A549 (cell line): ENCODE measurements around the gene SPIB. TPM values are rescaled to one million over a fixed set of nuclear protein-coding genes. Genes with fewer than 3 reads are reported as not detected.
"Not testable (repeated sequence)": the region's sequence is repeated elsewhere in the genome, so short reads cannot be mapped to it uniquely, and the experiment has no call there.

Experiments
- ATAC-seq, 2 experiments: fragments of 200-7000 bp in 1 of 2; fragments of >200 bp in 1 of 2; cut with Nextera tagmentation in 1 of 2; cut with Tn5 transposase in 1 of 2; 3 replicates each; pipeline versions ENCODE4 v1.8.0 to v1.9.1; 2018 to 2020; ENCODE audit warnings: mild to moderate bottlenecking in 1 of 2, moderate library complexity in 1 of 2
- CTCF ChIA-PET: fragments of 300-600 bp; sonication (Branson Sonifier 250); formaldehyde crosslinking; extraction: SDS; loops from one replicate; lab custom pipeline; 2021; ENCODE audit warnings: antibody characterized with exemption, inconsistent platforms; lab: Yijun Ruan, JAX
- POLR2A ChIA-PET: fragments of 350-600 bp; formaldehyde crosslinking; extraction: SDS; loops from one replicate; lab custom pipeline; 2021; ENCODE audit warnings: antibody characterized with exemption, inconsistent platforms; lab: Yijun Ruan, JAX
- DNase-seq, 2 experiments: peaks; one replicate each; pipeline versions ENCODE4 v3.0.0 to v3.0.0-alpha.2; 2011 to 2016; ENCODE audit warnings: low read depth in 1 of 2, low spot score in 1 of 2
- FAIRE-seq: peaks from 2 replicates; lab custom pipeline; 2011; peaks lifted over from hg19 to GRCh38; lab: Jason Lieb, UNC
- H3K27ac ChIP-seq, 2 experiments: fragments of >200 bp; sonication (Bioruptor Twin); formaldehyde crosslinking; 3 replicates each; pipeline ENCODE4 v1.5.1; 2016 to 2017
- H3K4me1 ChIP-seq: fragments of >200 bp; sonication (Bioruptor Twin); formaldehyde crosslinking; 3 replicates; pipeline ENCODE4 v1.6.1; 2016
- H3K4me2 ChIP-seq: fragments of >200 bp; sonication (Bioruptor Twin); formaldehyde crosslinking; 3 replicates; pipeline ENCODE4 v1.6.1; 2016
- H3K4me3 ChIP-seq: fragments of >200 bp; sonication (Bioruptor Twin); formaldehyde crosslinking; 3 replicates; pipeline ENCODE4 v1.5.1; 2016
- H3K9me3 ChIP-seq: fragments of >200 bp; sonication (Bioruptor Twin); formaldehyde crosslinking; 3 replicates; pipeline ENCODE4 v1.6.1; 2016
- CEBPB ChIP-seq, 2 experiments: fragments of >200 bp in 1 of 2; sonication (Bioruptor Twin) in 1 of 2; formaldehyde crosslinking in 1 of 2; IDR thresholded peaks; 2 replicates each; pipeline ENCODE4 v1.6.1; 2012 to 2016
- EHF ChIP-seq: fragments of 250-450 bp; sonication (Bioruptor Pico); IDR thresholded peaks from 2 replicates; pipeline ENCODE4 v1.5.0; 2020; ENCODE audit warnings: mild to moderate bottlenecking
- EHMT2 ChIP-seq: fragments of 200-600 bp; sonication (generic); IDR thresholded peaks from 2 replicates; pipeline ENCODE4 v1.6.1; 2016; ENCODE audit warnings: antibody characterized with exemption, low read depth, mild to moderate bottlenecking, moderate library complexity
- EP300 ChIP-seq, 2 experiments: fragments of >200 bp; sonication (Bioruptor Twin); formaldehyde crosslinking; IDR thresholded peaks; 2 replicates in 1 of 2; 3 replicates in 1 of 2; pipeline ENCODE4 v1.6.1; 2016 to 2017
- FOSL2 ChIP-seq, 2 experiments: fragments of 450-650 bp in 1 of 2; fragments of >200 bp in 1 of 2; sonication (Bioruptor Twin) in 1 of 2; formaldehyde crosslinking; IDR thresholded peaks; 2 replicates each; pipeline versions ENCODE4 v1.5.0 to v1.6.1; 2016 to 2020; ENCODE audit warnings: mild to moderate bottlenecking in 1 of 2, moderate library complexity in 1 of 2
- HDAC2 ChIP-seq: fragments of 200-600 bp; sonication (generic); IDR thresholded peaks from 2 replicates; pipeline ENCODE4 v1.6.1; 2016
- JUN ChIP-seq, 2 experiments: fragments of >200 bp; sonication (Bioruptor Twin); formaldehyde crosslinking; IDR thresholded peaks; 2 replicates in 1 of 2; 3 replicates in 1 of 2; pipeline ENCODE4 v1.6.1; 2016 to 2017
- MAZ ChIP-seq: fragments of 150-350 bp; IDR thresholded peaks from 2 replicates; pipeline ENCODE4 v1.6.1; 2014; ENCODE audit warnings: antibody characterized with exemption, low read depth, low read length, borderline replicate concordance
- RARB ChIP-seq: fragments of 250-450 bp; sonication (Bioruptor Pico); IDR thresholded peaks from 2 replicates; pipeline ENCODE4 v1.8.0; 2021; ENCODE audit warnings: mild to moderate bottlenecking, moderate library complexity
- ZC3H11A ChIP-seq: fragments of 450-650 bp; IDR thresholded peaks from 2 replicates; pipeline ENCODE4 v1.6.1; 2014; ENCODE audit warnings: antibody characterized with exemption, mild to moderate bottlenecking
- WGBS: methylation state at CpG from one replicate; pipeline ENCODE4 v1.1.6; 2017; ENCODE audit errors: missing lambda C conversion rate; 5-methylcytosine and 5-hydroxymethylcytosine counted together
- polyA plus RNA-seq, 4 experiments: library from polyadenylated mRNA; depleted of rRNA in 3 of 4; stranded (reverse); fragments of >200 nt; fragmentation: RNase III in 1 of 4; extraction: RNeasy Plus Mini Kit Qiagen cat#74134 plus additional on column Dnase treatment in 1 of 4; gene quantifications; 2 replicates in 3 of 4; 3 replicates in 1 of 4; pipeline ENCODE4 v1.2.3, GENCODE V29; 2011 to 2017
- TF ChIP-seq, protein P1 (sequence below): fragments of 250-450 bp; sonication (Bioruptor Pico); IDR thresholded peaks from 2 replicates; pipeline ENCODE4 v1.5.0; 2021; ENCODE audit warnings: mild to moderate bottlenecking, moderate library complexity, borderline replicate concordance
- TF ChIP-seq, protein P2 (sequence below): fragments of >200 bp; sonication (Bioruptor Twin); formaldehyde crosslinking; IDR thresholded peaks from 3 replicates; pipeline ENCODE4 v1.6.1; 2016
- TF ChIP-seq, protein P3 (sequence below): fragments of 200-600 bp; sonication (generic); IDR thresholded peaks from 2 replicates; pipeline ENCODE4 v1.6.1; 2016; ENCODE audit warnings: antibody characterized with exemption, mild to moderate bottlenecking, moderate library complexity

Gene SPIB
- polyA plus RNA-seq, 2 of the 4 experiments (the other 2 are of a cell fraction) = 0.03 TPM; not detected in 1

DNA sequence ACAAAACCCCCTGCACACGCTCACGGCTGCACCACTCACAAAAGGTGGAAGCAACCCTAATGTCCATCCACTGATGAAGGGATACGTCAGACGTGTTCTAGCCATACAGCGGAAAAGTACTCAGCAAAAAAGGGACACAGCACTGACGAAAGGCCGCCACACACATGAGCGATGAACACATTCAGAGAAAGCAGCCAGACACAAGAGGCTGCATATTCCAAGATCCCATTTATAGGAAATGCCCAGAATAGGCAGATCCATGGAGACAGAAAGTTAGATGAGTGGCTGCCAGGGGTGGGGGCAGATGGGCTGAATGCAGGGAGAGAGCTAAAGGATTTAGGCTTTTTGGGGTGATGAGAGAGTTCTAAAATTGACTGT is 30.9 kb upstream of the SPIB start:
- ATAC-seq = no peak
- TF ChIP-seq EHF (no peak), ZC3H11A (no peak), RARB (CRISPR knock-in tag) (no peak), MAZ (no peak), EP300 (IDR thresholded peaks at IDR 0.05) (no peak), JUN (IDR thresholded peaks at IDR 0.05) (no peak), EHMT2 (no peak), HDAC2 (no peak), CEBPB (IDR thresholded peaks at IDR 0.05) (no peak), FOSL2 (IDR thresholded peaks at IDR 0.05) (no peak), FOSL2 (CRISPR knock-in tag; IDR thresholded peaks at IDR 0.05) (no peak)
- TF ChIP-seq, protein P1, sequence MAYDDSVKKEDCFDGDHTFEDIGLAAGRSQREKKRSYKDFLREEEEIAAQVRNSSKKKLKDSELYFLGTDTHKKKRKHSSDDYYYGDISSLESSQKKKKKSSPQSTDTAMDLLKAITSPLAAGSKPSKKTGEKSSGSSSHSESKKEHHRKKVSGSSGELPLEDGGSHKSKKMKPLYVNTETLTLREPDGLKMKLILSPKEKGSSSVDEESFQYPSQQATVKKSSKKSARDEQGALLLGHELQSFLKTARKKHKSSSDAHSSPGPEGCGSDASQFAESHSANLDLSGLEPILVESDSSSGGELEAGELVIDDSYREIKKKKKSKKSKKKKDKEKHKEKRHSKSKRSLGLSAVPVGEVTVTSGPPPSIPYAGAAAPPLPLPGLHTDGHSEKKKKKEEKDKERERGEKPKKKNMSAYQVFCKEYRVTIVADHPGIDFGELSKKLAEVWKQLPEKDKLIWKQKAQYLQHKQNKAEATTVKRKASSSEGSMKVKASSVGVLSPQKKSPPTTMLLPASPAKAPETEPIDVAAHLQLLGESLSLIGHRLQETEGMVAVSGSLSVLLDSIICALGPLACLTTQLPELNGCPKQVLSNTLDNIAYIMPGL (CRISPR knock-in tag) = no peak
- TF ChIP-seq, protein P2, sequence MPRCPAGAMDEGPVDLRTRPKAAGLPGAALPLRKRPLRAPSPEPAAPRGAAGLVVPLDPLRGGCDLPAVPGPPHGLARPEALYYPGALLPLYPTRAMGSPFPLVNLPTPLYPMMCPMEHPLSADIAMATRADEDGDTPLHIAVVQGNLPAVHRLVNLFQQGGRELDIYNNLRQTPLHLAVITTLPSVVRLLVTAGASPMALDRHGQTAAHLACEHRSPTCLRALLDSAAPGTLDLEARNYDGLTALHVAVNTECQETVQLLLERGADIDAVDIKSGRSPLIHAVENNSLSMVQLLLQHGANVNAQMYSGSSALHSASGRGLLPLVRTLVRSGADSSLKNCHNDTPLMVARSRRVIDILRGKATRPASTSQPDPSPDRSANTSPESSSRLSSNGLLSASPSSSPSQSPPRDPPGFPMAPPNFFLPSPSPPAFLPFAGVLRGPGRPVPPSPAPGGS = no peak
- TF ChIP-seq, protein P3, sequence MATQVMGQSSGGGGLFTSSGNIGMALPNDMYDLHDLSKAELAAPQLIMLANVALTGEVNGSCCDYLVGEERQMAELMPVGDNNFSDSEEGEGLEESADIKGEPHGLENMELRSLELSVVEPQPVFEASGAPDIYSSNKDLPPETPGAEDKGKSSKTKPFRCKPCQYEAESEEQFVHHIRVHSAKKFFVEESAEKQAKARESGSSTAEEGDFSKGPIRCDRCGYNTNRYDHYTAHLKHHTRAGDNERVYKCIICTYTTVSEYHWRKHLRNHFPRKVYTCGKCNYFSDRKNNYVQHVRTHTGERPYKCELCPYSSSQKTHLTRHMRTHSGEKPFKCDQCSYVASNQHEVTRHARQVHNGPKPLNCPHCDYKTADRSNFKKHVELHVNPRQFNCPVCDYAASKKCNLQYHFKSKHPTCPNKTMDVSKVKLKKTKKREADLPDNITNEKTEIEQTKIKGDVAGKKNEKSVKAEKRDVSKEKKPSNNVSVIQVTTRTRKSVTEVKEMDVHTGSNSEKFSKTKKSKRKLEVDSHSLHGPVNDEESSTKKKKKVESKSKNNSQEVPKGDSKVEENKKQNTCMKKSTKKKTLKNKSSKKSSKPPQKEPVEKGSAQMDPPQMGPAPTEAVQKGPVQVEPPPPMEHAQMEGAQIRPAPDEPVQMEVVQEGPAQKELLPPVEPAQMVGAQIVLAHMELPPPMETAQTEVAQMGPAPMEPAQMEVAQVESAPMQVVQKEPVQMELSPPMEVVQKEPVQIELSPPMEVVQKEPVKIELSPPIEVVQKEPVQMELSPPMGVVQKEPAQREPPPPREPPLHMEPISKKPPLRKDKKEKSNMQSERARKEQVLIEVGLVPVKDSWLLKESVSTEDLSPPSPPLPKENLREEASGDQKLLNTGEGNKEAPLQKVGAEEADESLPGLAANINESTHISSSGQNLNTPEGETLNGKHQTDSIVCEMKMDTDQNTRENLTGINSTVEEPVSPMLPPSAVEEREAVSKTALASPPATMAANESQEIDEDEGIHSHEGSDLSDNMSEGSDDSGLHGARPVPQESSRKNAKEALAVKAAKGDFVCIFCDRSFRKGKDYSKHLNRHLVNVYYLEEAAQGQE = no peak
- Histone ChIP-seq H3K9me3 (no peaks in the 10 kb centered on the region), H3K4me1 (peaks cover 15% of the 10 kb centered on the region), H3K4me2 (no peak overlapping the region), H3K27ac (no peak overlapping the region), H3K4me3 (no peak overlapping the region)
- 96% methylated on average over 8 of the region's 8 CpGs for WGBS
- POLR2A ChIA-PET = no interaction called here
- FAIRE-seq = no peak
- DNase-seq = no peak
- CTCF ChIA-PET = interaction anchor here (0.8 to 2.7 kb wide), 4 partner anchors 17 to 92 kb away, joined by 3 to 9 read pairs (median 4); no protein-coding TSS in a partner anchor

DNA sequence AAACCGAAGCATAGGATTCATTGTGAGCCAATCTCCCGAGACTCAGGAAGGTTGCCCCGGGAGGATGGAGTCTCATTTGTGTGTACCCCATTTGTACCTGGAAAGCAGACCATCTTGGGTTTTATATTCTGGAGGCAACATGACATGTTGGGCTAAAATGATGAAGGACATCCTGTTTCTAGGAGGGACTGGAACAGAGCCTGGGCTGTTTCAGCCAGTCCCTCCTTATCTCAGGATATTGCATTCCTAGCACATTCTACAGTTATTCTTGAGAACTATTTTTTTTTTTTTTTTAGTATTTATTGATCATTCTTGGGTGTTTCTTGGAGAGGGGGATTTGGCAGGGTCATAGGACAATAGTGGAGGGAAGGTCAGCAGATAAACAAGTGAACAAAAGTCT is 28.4 kb upstream of the SPIB start:
- H3K27ac ChIP-seq, FAIRE-seq: not testable (repeated sequence)
- POLR2A ChIA-PET = interaction anchor here (0.7 kb wide), 1 partner anchor 36 kb away, joined by 3 read pairs; no protein-coding TSS in a partner anchor

DNA sequence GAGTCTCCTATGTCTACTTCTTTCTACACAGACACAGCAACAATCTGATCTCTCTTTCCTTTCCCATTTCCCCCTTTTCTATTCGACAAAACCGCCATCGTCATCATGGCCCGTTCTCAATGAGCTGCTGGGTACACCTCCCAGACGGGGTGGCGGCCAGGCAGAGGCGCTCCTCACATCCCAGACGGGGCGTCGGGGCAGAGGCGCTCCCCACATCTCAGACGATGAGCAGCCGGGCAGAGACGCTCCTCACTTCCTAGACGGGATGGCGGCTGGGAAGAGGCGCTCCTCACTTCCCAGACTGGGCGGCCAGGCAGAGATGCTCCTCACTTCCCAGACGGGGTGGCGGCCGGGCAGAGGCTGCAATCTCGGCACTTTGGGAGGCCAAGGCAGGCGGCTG is 27.8 kb upstream of the SPIB start:
- H3K27ac ChIP-seq, DNase-seq, H3K4me3 ChIP-seq, H3K9me3 ChIP-seq, POLR2A ChIA-PET, ATAC-seq, CTCF ChIA-PET, H3K4me2 ChIP-seq, H3K4me1 ChIP-seq, FAIRE-seq: not testable (repeated sequence)
- WGBS = 93% methylated on average over 23 of the region's 23 CpGs

More for the DNA sequence above, 28.4 kb upstream of the SPIB start:
- CTCF ChIA-PET, H3K4me1 ChIP-seq, H3K9me3 ChIP-seq, DNase-seq, ATAC-seq, H3K4me3 ChIP-seq, H3K4me2 ChIP-seq: not testable (repeated sequence)
- WGBS = 92% methylated on average over 3 of the region's 3 CpGs
